ENCODE results near the gene SHROOM1. TPM values are rescaled to one million over a fixed set of nuclear protein-coding genes. Genes with fewer than 3 reads are reported as not detected.

Gene SHROOM1
- total and polyA plus RNA-seq, 9 of the 15 experiments (the other 6 are each of a cell fraction or from before 2014, with no cell fraction given): 0.44 to 26.5 (median 11.9) TPM

- TF ChIP-seq, protein P1, sequence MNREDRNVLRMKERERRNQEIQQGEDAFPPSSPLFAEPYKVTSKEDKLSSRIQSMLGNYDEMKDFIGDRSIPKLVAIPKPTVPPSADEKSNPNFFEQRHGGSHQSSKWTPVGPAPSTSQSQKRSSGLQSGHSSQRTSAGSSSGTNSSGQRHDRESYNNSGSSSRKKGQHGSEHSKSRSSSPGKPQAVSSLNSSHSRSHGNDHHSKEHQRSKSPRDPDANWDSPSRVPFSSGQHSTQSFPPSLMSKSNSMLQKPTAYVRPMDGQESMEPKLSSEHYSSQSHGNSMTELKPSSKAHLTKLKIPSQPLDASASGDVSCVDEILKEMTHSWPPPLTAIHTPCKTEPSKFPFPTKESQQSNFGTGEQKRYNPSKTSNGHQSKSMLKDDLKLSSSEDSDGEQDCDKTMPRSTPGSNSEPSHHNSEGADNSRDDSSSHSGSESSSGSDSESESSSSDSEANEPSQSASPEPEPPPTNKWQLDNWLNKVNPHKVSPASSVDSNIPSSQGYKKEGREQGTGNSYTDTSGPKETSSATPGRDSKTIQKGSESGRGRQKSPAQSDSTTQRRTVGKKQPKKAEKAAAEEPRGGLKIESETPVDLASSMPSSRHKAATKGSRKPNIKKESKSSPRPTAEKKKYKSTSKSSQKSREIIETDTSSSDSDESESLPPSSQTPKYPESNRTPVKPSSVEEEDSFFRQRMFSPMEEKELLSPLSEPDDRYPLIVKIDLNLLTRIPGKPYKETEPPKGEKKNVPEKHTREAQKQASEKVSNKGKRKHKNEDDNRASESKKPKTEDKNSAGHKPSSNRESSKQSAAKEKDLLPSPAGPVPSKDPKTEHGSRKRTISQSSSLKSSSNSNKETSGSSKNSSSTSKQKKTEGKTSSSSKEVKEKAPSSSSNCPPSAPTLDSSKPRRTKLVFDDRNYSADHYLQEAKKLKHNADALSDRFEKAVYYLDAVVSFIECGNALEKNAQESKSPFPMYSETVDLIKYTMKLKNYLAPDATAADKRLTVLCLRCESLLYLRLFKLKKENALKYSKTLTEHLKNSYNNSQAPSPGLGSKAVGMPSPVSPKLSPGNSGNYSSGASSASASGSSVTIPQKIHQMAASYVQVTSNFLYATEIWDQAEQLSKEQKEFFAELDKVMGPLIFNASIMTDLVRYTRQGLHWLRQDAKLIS (CRISPR knock-in tag; IDR thresholded peaks at IDR 0.05): no peak
- no peak for TF ChIP-seq ZNF224 (CRISPR knock-in tag; IDR thresholded peaks at IDR 0.05)
- TF ChIP-seq, protein P2, sequence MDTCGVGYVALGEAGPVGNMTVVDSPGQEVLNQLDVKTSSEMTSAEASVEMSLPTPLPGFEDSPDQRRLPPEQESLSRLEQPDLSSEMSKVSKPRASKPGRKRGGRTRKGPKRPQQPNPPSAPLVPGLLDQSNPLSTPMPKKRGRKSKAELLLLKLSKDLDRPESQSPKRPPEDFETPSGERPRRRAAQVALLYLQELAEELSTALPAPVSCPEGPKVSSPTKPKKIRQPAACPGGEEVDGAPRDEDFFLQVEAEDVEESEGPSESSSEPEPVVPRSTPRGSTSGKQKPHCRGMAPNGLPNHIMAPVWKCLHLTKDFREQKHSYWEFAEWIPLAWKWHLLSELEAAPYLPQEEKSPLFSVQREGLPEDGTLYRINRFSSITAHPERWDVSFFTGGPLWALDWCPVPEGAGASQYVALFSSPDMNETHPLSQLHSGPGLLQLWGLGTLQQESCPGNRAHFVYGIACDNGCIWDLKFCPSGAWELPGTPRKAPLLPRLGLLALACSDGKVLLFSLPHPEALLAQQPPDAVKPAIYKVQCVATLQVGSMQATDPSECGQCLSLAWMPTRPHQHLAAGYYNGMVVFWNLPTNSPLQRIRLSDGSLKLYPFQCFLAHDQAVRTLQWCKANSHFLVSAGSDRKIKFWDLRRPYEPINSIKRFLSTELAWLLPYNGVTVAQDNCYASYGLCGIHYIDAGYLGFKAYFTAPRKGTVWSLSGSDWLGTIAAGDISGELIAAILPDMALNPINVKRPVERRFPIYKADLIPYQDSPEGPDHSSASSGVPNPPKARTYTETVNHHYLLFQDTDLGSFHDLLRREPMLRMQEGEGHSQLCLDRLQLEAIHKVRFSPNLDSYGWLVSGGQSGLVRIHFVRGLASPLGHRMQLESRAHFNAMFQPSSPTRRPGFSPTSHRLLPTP (IDR thresholded peaks at IDR 0.05; ENCODE audit: borderline replicate concordance, extremely low read depth, insufficient read length): no peak
- no peak for TF ChIP-seq RBM34 (IDR thresholded peaks at IDR 0.05; ENCODE audit: borderline replicate concordance, insufficient read depth, low read length)
- no peak for TF ChIP-seq BRCA1 (IDR thresholded peaks at IDR 0.05)
- TF ChIP-seq BRCA1 (CRISPR knock-in tag; IDR thresholded peaks at IDR 0.05): no peak
- TF ChIP-seq PPARD (CRISPR knock-in tag; IDR thresholded peaks at IDR 0.05): no peak
- no peak for TF ChIP-seq E2F3 (CRISPR knock-in tag; IDR thresholded peaks at IDR 0.05)
- peak; percentile 66 for TF ChIP-seq RBM25 (IDR thresholded peaks at IDR 0.05; ENCODE audit: low read depth, low read length, severe bottlenecking)
- no peak for TF ChIP-seq TCF3 (CRISPR knock-in tag; IDR thresholded peaks at IDR 0.05)
- no peak for TF ChIP-seq TSC22D4 (tag; IDR thresholded peaks at IDR 0.05)
- TF ChIP-seq ZNF512 (tag; IDR thresholded peaks at IDR 0.05): peak; percentile 74; the same call in 1 of the 2 replicates
- peak; percentile 48; the same call in 1 of the 2 replicates for TF ChIP-seq BCOR (IDR thresholded peaks at IDR 0.05)
Observed at GRCh38 chr5:132791026-132791425, 39.4 kb downstream of the SHROOM1 start (continued).

All from K562 (cell line).